ENCODE results near the gene NOD2. TPM values are rescaled to one million over a fixed set of nuclear protein-coding genes. Genes with fewer than 3 reads are reported as not detected.

Gene NOD2
- total RNA-seq, 2 donors from 2014 or later = 7.6 to 28.4 TPM

DNA sequence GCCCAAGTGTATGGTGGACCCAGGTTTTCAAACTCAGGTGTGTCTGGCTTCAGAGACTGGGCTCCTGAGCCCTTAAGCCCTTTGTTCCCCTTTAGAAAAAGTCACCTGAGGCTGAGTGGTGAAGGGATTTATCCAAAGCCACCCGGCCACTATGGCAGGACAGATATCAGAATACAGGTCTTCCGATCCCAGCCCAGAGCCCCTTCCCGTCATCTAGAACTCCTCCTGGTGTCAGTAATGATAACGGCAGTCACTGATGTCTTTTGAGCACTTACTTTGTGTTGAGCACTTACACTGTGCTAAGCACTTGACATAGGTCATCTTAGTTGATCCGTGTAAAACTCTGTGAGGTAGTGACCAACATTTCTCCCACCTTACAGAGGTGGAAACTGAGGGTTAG, 16.6 kb downstream of the NOD2 start:
- ATAC-seq (replicated peaks) = no peak
- Mint-ChIP-seq H3K4me3 (peak overlapping the region; percentile 83), H3K27me3 (no peaks in the 10 kb centered on the region), H3K9me3 (peaks cover 8% of the 10 kb centered on the region), H3K36me3 (ENCODE audit: low read depth) (peaks cover 77% of the 10 kb centered on the region), H3K27ac (peak overlapping the region; percentile 97), H3K4me1 (peaks cover 55% of the 10 kb centered on the region)

DNA sequence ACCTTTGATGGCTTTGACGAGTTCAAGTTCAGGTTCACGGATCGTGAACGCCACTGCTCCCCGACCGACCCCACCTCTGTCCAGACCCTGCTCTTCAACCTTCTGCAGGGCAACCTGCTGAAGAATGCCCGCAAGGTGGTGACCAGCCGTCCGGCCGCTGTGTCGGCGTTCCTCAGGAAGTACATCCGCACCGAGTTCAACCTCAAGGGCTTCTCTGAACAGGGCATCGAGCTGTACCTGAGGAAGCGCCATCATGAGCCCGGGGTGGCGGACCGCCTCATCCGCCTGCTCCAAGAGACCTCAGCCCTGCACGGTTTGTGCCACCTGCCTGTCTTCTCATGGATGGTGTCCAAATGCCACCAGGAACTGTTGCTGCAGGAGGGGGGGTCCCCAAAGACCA, 17.6 kb downstream of the NOD2 start:
- no peaks in the 10 kb centered on the region for H3K9me3 Mint-ChIP-seq
- ATAC-seq (replicated peaks) = no peak
- no peaks in the 10 kb centered on the region for H3K27me3 Mint-ChIP-seq
- H3K4me3 Mint-ChIP-seq = no peak overlapping the region
- H3K36me3 Mint-ChIP-seq (ENCODE audit: low read depth) = peaks cover 73% of the 10 kb centered on the region
- H3K27ac Mint-ChIP-seq = no peak overlapping the region
- peaks cover 44% of the 10 kb centered on the region for H3K4me1 Mint-ChIP-seq

DNA sequence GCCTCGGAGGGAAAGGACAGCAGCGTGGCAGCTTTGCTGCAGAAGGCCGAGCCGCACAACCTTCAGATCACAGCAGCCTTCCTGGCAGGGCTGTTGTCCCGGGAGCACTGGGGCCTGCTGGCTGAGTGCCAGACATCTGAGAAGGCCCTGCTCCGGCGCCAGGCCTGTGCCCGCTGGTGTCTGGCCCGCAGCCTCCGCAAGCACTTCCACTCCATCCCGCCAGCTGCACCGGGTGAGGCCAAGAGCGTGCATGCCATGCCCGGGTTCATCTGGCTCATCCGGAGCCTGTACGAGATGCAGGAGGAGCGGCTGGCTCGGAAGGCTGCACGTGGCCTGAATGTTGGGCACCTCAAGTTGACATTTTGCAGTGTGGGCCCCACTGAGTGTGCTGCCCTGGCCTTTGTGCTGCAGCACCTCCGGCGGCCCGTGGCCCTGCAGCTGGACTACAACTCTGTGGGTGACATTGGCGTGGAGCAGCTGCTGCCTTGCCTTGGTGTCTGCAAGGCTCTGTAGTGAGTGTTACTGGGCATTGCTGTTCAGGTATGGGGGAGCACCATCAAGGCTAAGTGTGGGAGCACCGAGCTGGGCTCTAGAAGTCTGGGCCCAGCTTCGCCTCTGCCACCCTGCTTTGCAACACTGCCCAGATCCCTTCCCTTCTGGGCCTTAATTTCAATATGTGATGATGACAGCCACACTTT, 18.6 kb downstream of the NOD2 start:
- no peak overlapping the region for H3K27ac Mint-ChIP-seq
- peaks cover 37% of the 10 kb centered on the region for H3K4me1 Mint-ChIP-seq

DNA sequence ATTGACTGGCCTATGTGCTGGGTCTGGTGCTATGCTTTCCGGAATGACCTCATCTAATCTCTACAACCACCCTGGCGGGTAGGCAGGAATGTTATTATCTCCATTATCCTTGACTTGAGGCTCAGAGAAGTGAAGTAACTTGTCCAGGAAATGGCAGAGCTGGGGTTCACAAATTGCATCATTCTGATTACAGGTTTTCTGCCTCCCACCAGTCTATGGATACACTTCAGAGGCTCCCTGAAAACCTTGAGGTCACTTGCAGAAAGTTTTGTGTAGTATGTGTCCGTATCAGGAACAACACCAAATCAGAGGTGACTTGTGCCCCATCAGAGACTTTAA, 19.1 kb downstream of the NOD2 start:
- H3K27ac Mint-ChIP-seq = no peak overlapping the region
- peaks cover 32% of the 10 kb centered on the region for H3K4me1 Mint-ChIP-seq
- H3K9me3 Mint-ChIP-seq = no peaks in the 10 kb centered on the region
- ATAC-seq (replicated peaks) = no peak
- no peak overlapping the region for H3K4me3 Mint-ChIP-seq
- H3K27me3 Mint-ChIP-seq = no peaks in the 10 kb centered on the region
- H3K36me3 Mint-ChIP-seq (ENCODE audit: low read depth) = peaks cover 75% of the 10 kb centered on the region

More for the DNA sequence above, 18.6 kb downstream of the NOD2 start:
- Mint-ChIP-seq H3K4me3 (no peak overlapping the region), H3K36me3 (ENCODE audit: low read depth) (peaks cover 75% of the 10 kb centered on the region), H3K9me3 (no peaks in the 10 kb centered on the region), H3K27me3 (no peaks in the 10 kb centered on the region)
- ATAC-seq (replicated peaks) = no peak

DNA sequence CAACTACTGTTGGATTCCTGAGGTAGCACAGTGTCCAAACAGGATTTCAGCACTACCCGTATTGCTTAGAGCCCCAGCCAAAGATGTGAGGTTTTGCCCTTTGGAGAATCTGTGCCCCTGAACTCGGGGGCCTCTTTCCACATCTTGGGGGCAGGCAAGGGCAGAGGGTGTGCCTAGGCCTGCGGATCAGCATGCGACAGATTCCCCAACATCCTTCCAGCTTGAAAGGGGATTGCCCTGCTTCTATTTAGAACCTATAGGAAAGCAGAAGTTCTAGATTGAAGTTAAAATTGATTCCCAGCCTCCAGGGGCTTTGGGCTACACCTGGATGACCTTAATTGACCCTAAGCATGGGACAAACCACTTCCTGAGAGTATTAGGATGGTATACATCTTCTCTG, 19.6 kb downstream of the NOD2 start:
- Mint-ChIP-seq H3K4me1 (peaks cover 28% of the 10 kb centered on the region), H3K36me3 (ENCODE audit: low read depth) (peaks cover 75% of the 10 kb centered on the region), H3K4me3 (no peak overlapping the region)

DNA sequence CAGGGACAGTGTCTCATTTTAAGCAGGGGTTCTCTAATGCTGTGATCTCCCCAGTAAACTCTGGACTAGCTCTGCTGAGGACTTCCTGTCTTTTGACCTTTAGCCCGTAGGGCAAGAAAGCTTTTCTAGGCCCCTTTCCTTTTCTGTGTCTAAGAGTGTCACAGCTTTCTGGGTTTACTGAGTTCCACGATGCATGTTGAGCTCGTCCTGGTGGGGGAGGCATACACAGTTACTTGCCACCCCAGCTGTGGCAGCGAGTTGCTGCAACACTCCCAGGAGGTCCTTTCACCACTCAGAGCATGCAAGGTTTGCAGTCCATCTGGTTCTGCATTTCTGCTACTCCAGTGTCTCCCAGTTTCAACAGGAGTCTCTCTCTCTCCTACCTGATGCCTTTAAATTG, 23.7 kb downstream of the NOD2 start:
- no peaks in the 10 kb centered on the region for H3K27me3 Mint-ChIP-seq
- peak overlapping the region; percentile 32 for H3K27ac Mint-ChIP-seq
- no peak for ATAC-seq (replicated peaks)
- H3K36me3 Mint-ChIP-seq (ENCODE audit: low read depth) = peaks cover 51% of the 10 kb centered on the region
- H3K4me3 Mint-ChIP-seq = no peak overlapping the region
- no peaks in the 10 kb centered on the region for H3K9me3 Mint-ChIP-seq
- H3K4me1 Mint-ChIP-seq = peaks cover 11% of the 10 kb centered on the region

More for the DNA sequence above, 19.6 kb downstream of the NOD2 start:
- Mint-ChIP-seq H3K9me3 (no peaks in the 10 kb centered on the region), H3K27ac (no peak overlapping the region), H3K27me3 (no peaks in the 10 kb centered on the region)
- ATAC-seq (replicated peaks) = no peak

DNA sequence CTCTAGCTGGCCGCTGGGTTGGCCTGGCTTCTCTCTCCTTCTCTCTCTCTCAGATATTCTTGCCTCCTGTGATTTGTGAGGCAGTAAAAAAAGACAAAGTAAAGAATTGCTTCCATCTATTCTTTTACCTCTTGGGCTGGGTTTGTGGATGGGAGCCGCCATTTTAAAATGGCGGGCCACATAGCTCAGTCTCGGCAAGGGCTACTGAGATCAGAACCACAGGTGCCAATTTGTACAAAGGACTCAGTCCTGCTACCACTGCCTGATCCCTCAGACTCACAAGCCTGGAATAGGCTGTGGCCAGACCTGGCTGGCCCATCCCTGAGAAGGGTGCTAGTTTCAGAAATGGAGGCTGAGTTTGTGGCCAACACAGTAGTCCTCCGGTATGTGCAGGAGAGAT, 24.1 kb downstream of the NOD2 start:
- Mint-ChIP-seq H3K9me3 (no peaks in the 10 kb centered on the region), H3K27me3 (no peaks in the 10 kb centered on the region), H3K4me1 (peaks cover 11% of the 10 kb centered on the region), H3K27ac (peak overlapping the region; percentile 32), H3K4me3 (no peak overlapping the region), H3K36me3 (ENCODE audit: low read depth) (peaks cover 51% of the 10 kb centered on the region)
- ATAC-seq (replicated peaks) = no peak

- Mint-ChIP-seq H3K4me1 (peaks cover 12% of the 10 kb centered on the region), H3K4me3 (no peak overlapping the region), H3K27ac (peak overlapping the region; percentile 44), H3K27me3 (no peaks in the 10 kb centered on the region), H3K9me3 (no peaks in the 10 kb centered on the region), H3K36me3 (ENCODE audit: low read depth) (peaks cover 56% of the 10 kb centered on the region)
- no peak for ATAC-seq (replicated peaks)
Observed at GRCh38 chr16:50718061-50718760, 24.8 kb downstream of the NOD2 start.

DNA sequence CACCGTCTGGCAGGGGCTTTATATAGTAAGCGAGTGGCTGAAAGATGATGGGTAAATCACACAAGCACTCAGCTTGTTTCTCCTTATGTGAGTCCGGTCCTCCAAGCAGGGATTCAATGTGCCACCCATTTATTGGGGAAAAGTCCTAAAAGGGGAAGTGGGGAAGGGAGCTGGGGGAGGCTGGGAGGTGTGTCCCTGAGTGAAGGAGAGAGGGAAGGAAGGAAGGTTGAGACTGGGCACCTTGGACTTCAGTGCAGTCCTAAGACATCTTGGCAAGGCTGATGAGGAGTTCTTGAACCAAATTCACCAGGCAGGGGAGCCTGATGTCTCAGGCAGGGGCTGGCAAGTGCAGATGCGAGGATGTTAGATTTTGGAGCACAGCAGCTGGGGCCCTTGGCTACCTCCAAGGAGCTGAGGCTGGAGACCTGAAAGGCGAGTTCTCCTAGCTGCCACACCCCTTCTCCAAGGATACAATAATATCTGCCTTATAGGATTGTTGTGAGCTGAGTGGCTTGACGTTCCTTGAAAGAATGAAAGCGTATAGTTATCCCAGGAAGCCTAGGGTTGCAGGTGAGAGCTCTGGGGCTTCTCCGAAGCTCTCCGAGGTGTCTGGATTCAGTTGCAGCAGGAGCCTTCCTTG, 25.5 kb downstream of the NOD2 start:
- Mint-ChIP-seq H3K36me3 (ENCODE audit: low read depth) (peaks cover 63% of the 10 kb centered on the region), H3K27me3 (no peaks in the 10 kb centered on the region), H3K27ac (peak overlapping the region; percentile 44), H3K4me1 (peaks cover 15% of the 10 kb centered on the region), H3K9me3 (no peaks in the 10 kb centered on the region), H3K4me3 (no peak overlapping the region)
- no peak for ATAC-seq (replicated peaks)

GRCh38 chr16:50719401-50720337, 26.3 kb downstream of the NOD2 start:
- Mint-ChIP-seq H3K27me3 (no peaks in the 10 kb centered on the region), H3K9me3 (peaks cover 4% of the 10 kb centered on the region), H3K4me1 (peaks cover 17% of the 10 kb centered on the region), H3K27ac (peak overlapping the region; percentile 86), H3K4me3 (no peak overlapping the region), H3K36me3 (ENCODE audit: low read depth) (peaks cover 69% of the 10 kb centered on the region)
- peak; percentile 35 for ATAC-seq (replicated peaks)

DNA sequence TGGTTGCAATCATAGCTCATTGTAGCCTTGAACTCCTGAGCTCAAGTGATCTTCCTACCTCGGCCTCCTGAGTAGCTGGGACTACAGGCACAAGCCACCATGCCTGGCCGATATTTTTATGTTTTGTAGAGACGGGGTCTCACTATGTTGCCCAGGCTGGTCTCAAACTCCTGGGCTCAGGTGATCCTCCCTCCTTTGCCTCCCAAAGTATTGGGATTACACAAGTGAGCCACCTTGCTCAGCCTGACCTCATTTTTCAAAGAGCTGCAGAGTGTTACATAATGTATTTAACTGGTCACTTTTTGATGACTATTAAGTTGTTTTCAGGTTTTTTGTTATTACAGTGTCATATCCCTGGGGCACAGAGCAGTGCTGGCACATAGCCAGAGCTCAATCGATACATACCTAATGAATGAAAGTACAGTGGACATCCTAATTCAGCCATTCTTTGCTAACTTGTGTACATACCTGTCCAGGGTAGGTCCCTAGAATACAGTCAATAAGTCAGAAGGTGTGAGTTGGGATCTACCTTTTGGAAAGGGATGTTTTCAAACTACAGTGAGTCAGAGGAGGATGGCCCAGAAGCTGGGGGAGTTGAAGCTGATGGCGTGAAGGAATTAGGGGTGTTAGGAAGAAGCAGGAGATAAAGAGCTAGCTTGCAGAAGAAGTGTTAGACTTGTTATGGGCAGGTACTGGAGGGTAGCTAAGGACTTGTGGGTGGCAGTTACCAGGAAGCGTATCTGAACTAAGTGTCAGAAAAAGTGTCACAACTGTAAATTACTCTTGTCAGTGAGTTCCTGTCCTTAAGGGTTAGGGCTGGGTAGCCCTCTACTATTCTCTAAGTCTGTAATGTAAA, 28.4 kb downstream of the NOD2 start:
- no peaks in the 10 kb centered on the region for H3K27me3 Mint-ChIP-seq
- H3K27ac Mint-ChIP-seq = peak overlapping the region; percentile 4
- peaks cover 4% of the 10 kb centered on the region for H3K9me3 Mint-ChIP-seq
- peaks cover 71% of the 10 kb centered on the region for H3K36me3 Mint-ChIP-seq (ENCODE audit: low read depth)
- peaks cover 17% of the 10 kb centered on the region for H3K4me1 Mint-ChIP-seq
- H3K4me3 Mint-ChIP-seq = no peak overlapping the region
- no peak for ATAC-seq (replicated peaks)

DNA sequence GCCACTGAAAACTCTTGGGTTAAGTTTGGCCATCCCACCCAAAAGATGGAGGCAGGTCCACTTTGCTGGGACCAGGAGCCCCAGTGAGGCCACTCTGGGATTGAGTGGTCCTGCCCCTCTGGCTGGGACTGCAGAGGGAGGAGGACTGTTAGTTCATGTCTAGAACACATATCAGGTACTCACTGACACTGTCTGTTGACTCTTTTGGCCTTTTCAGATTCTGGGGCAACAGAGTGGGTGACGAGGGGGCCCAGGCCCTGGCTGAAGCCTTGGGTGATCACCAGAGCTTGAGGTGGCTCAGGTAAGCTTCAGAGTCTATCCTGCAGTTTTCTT, 29.0 kb downstream of the NOD2 start:
- H3K4me3 Mint-ChIP-seq = no peak overlapping the region
- H3K36me3 Mint-ChIP-seq (ENCODE audit: low read depth) = peaks cover 70% of the 10 kb centered on the region
- peaks cover 17% of the 10 kb centered on the region for H3K4me1 Mint-ChIP-seq
- no peaks in the 10 kb centered on the region for H3K27me3 Mint-ChIP-seq
- peaks cover 4% of the 10 kb centered on the region for H3K9me3 Mint-ChIP-seq
- no peak for ATAC-seq (replicated peaks)
- H3K27ac Mint-ChIP-seq = peak overlapping the region; percentile 39

GRCh38 chr16:50722960-50723359, 29.6 kb downstream of the NOD2 start:
- Mint-ChIP-seq H3K27ac (peak overlapping the region; percentile 39), H3K4me3 (no peak overlapping the region), H3K9me3 (peaks cover 4% of the 10 kb centered on the region), H3K4me1 (peaks cover 17% of the 10 kb centered on the region), H3K27me3 (no peaks in the 10 kb centered on the region), H3K36me3 (ENCODE audit: low read depth) (peaks cover 70% of the 10 kb centered on the region)
- ATAC-seq (replicated peaks) = no peak
